Sigmoid colon (tissue), 4 donors: ENCODE results near the gene PLAC9.

ENCODE experiments used
- EP300 ChIP-seq, 4 donors: sonication (generic); formaldehyde crosslinking; IDR thresholded peaks; one replicate each; pipeline ENCODE4 v1.6.1; 2017; ENCODE audit warnings: antibody characterized with exemption in 4 of 4
- POLR2A ChIP-seq, 2 donors: fragments of 450-650 bp; IDR thresholded peaks; one replicate each; pipeline ENCODE4 v1.6.1; 2016; ENCODE audit warnings: antibody characterized with exemption in 2 of 2, mild to moderate bottlenecking in 2 of 2, moderate library complexity in 2 of 2
- TF ChIP-seq, protein P1 (sequence below), 4 experiments: fragments of 450-650 bp in 3 of 4; fragments of 200-600 bp in 1 of 4; IDR thresholded peaks; one replicate each; pipeline ENCODE4 v1.5.1; 2016 to 2019; ENCODE audit warnings: antibody characterized with exemption in 4 of 4, mild to moderate bottlenecking in 3 of 4, moderate library complexity in 2 of 4

DNA sequence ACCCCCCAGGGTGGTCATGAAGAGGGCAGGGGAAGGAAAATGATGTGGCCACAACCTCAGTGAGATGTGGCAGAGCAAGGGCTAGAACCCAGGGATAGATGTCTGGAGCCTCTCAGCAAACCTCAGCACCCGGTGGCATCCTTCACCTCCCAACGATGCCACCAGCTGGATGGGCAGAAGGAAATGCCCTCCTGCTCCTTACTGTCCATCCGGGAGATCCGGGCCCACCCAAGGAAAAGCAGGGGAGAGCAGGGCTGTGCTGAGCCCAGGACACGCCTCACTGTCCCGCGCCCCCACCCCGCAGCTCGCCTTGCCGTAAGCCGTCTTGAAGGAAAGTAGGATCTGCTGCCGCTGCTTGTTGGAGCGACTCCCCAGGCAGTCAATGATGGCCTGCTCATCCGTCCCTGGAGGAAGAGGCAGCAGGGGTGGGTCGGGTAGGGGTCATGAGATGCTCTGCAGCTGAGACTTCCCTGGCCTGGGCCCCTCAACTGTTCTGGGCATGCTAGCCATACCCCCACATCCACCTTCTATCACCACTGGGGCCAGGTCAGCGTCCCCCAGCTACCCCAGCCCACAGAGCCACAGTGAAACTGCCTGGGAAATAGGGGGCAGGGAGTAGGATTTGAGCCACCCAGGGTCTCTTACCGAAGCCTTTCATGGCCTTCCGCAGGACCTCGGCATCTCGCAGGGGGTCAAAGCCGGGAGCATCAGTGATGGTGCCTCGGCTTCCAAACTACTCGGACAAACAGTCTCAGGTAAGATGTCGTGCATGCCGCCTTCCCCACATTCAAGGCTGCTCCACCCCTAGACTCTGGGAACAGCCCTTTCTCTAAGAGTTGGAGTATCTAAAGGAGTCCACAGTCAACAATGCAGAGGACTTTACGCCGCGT lies 34.3 kb downstream of the PLAC9 start:
- no peak for TF ChIP-seq POLR2A (IDR thresholded peaks at IDR 0.05)
- TF ChIP-seq, protein P1, sequence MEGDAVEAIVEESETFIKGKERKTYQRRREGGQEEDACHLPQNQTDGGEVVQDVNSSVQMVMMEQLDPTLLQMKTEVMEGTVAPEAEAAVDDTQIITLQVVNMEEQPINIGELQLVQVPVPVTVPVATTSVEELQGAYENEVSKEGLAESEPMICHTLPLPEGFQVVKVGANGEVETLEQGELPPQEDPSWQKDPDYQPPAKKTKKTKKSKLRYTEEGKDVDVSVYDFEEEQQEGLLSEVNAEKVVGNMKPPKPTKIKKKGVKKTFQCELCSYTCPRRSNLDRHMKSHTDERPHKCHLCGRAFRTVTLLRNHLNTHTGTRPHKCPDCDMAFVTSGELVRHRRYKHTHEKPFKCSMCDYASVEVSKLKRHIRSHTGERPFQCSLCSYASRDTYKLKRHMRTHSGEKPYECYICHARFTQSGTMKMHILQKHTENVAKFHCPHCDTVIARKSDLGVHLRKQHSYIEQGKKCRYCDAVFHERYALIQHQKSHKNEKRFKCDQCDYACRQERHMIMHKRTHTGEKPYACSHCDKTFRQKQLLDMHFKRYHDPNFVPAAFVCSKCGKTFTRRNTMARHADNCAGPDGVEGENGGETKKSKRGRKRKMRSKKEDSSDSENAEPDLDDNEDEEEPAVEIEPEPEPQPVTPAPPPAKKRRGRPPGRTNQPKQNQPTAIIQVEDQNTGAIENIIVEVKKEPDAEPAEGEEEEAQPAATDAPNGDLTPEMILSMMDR (IDR thresholded peaks at IDR 0.05): no peak
- TF ChIP-seq EP300 (IDR thresholded peaks at IDR 0.05): no peak
